ENCODE measurements around the gene ARPIN. TPM values are rescaled to one million over a fixed set of nuclear protein-coding genes. Genes with fewer than 3 reads are reported as not detected.
"Not testable (repeated sequence)": the region's sequence is repeated elsewhere in the genome, so short reads cannot be mapped to it uniquely, and the experiment has no call there.

The ARPIN gene
- polyA plus RNA-seq (ENCODE audit: insufficient read length), result 33.1 TPM
- long read RNA-seq, donor 1, full-length matches to known transcripts, result 11 of 11 reads
- long read RNA-seq, donor 1, partial matches to known transcripts, result 0 of 11 reads
- long read RNA-seq, donor 1, other reads (novel, unspliced or antisense), result 0 of 11 reads
- long read RNA-seq, donor 2, full-length matches to known transcripts, result 6 of 6 reads
- long read RNA-seq, donor 2, partial matches to known transcripts, result 0 of 6 reads
- long read RNA-seq, donor 2, other reads (novel, unspliced or antisense), result 0 of 6 reads
- long read RNA-seq, donor 3, full-length matches to known transcripts, result 4 of 4 reads
- long read RNA-seq, donor 3, partial matches to known transcripts, result 0 of 4 reads
- long read RNA-seq, donor 3, other reads (novel, unspliced or antisense), result 0 of 4 reads
- long read RNA-seq, donor 4, result 0 reads
- long read RNA-seq, donor 5, full-length matches to known transcripts, result 9 of 9 reads
- long read RNA-seq, donor 5, partial matches to known transcripts, result 0 of 9 reads
- long read RNA-seq, donor 5, other reads (novel, unspliced or antisense), result 0 of 9 reads
- long read RNA-seq, donor 6, full-length matches to known transcripts, result 7 of 7 reads
- long read RNA-seq, donor 6, partial matches to known transcripts, result 0 of 7 reads
- long read RNA-seq, donor 6, other reads (novel, unspliced or antisense), result 0 of 7 reads
- long read RNA-seq, donor 7, full-length matches to known transcripts, result 7 of 43 reads
- long read RNA-seq, donor 7, partial matches to known transcripts, result 36 of 43 reads
- long read RNA-seq, donor 7, other reads (novel, unspliced or antisense), result 0 of 43 reads
- long read RNA-seq, donor 8, full-length matches to known transcripts, result 6 of 6 reads
- long read RNA-seq, donor 8, partial matches to known transcripts, result 0 of 6 reads
- long read RNA-seq, donor 8, other reads (novel, unspliced or antisense), result 0 of 6 reads

- DNase-seq, result peak; percentile 55
Measured at GRCh38 chr15:89912674-89913396, at the start of gene ARPIN. ARPIN (minus strand) TSS chr15:89912952; CDS start chr15:89912835, 117 bp downstream.

GRCh38 chr15:89958107-89958805 lies 45.5 kb upstream of the ARPIN start:
- no peak for DNase-seq

- not testable (repeated sequence) for DNase-seq
Measured at GRCh38 chr15:89955449-89955998, 42.8 kb upstream of the ARPIN start.

GRCh38 chr15:89954541-89954940 lies 41.8 kb upstream of the ARPIN start:
- no peak for DNase-seq

- DNase-seq, result no peak
Measured at GRCh38 chr15:89948796-89949195, 36.0 kb upstream of the ARPIN start.

- no peak for DNase-seq
Measured at GRCh38 chr15:89947385-89947784, 34.6 kb upstream of the ARPIN start.

- no peak for DNase-seq
Measured at GRCh38 chr15:89946681-89947299, 34.0 kb upstream of the ARPIN start.

- not testable (repeated sequence) for DNase-seq
Measured at GRCh38 chr15:89943721-89944120, 31.0 kb upstream of the ARPIN start.

GRCh38 chr15:89939910-89940309 lies 27.2 kb upstream of the ARPIN start:
- DNase-seq, result no peak

- not testable (repeated sequence) for DNase-seq
Measured at GRCh38 chr15:89939377-89939776, 26.6 kb upstream of the ARPIN start.

- no peak for DNase-seq
Measured at GRCh38 chr15:89937365-89938350, 24.9 kb upstream of the ARPIN start.

- DNase-seq, result no peak
Measured at GRCh38 chr15:89936786-89937265, 24.1 kb upstream of the ARPIN start.

- DNase-seq, result no peak
Measured at GRCh38 chr15:89936051-89936785, 23.5 kb upstream of the ARPIN start.

- DNase-seq, result no peak
Measured at GRCh38 chr15:89932880-89933279, 20.1 kb upstream of the ARPIN start.

- no peak for DNase-seq
Measured at GRCh38 chr15:89928421-89928820, 15.7 kb upstream of the ARPIN start.

GRCh38 chr15:89926158-89926557 lies 13.4 kb upstream of the ARPIN start:
- no peak for DNase-seq

- DNase-seq, result no peak
Measured at GRCh38 chr15:89917442-89918101, 4.8 kb upstream of the ARPIN start.

- no peak for DNase-seq
Measured at GRCh38 chr15:89916660-89917059, 3.9 kb upstream of the ARPIN start.

Data from left kidney (tissue), 8 donors.